GM23338 (cell line): ENCODE results near the gene NEK10.

Experiments used
- CREB1 ChIP-seq: fragments of 250-450 bp; sonication (Bioruptor Pico); IDR thresholded peaks from 2 replicates; pipeline ENCODE4 v1.5.0; 2020; ENCODE audit warnings: low read depth, mild to moderate bottlenecking, moderate library complexity
- CTCF ChIP-seq, 2 experiments: fragments of 200-600 bp in 1 of 2; sonication (generic) in 1 of 2; conservative IDR thresholded peaks; 2 replicates each; pipeline versions ENCODE4 v1.5.1 to v1.6.1; 2016 to 2017; ENCODE audit warnings: antibody characterized with exemption in 2 of 2, low read depth in 2 of 2, mild to moderate bottlenecking in 2 of 2, moderate library complexity in 1 of 2
- ETS1 ChIP-seq: IDR thresholded peaks from 2 replicates; pipeline ENCODE4 v1.6.1; 2016; ENCODE audit warnings: antibody characterized with exemption
- EZH2 ChIP-seq: fragments of 200-600 bp; sonication (generic); IDR thresholded peaks from one replicate; pipeline ENCODE4 v1.8.0; 2017; ENCODE audit warnings: antibody characterized with exemption, mild to moderate bottlenecking, low read depth; ENCODE audit not compliant: unreplicated experiment
- EZH2phosphoT487 ChIP-seq: fragments of 200-600 bp; sonication (generic); IDR thresholded peaks from one replicate; pipeline ENCODE4 v1.8.1; 2018; ENCODE audit warnings: antibody characterized with exemption; ENCODE audit not compliant: unreplicated experiment
- JUNB ChIP-seq: IDR thresholded peaks from one replicate; pipeline ENCODE4 v1.6.1; 2016; ENCODE audit warnings: antibody characterized with exemption; ENCODE audit not compliant: unreplicated experiment
- NANOG ChIP-seq: IDR thresholded peaks from 2 replicates; pipeline ENCODE4 v1.6.1; 2016; ENCODE audit warnings: antibody characterized with exemption, borderline replicate concordance
- POLR2AphosphoS5 ChIP-seq: IDR thresholded peaks from 2 replicates; pipeline ENCODE4 v1.6.1; 2016; ENCODE audit warnings: antibody characterized with exemption, low read depth
- REST ChIP-seq: IDR thresholded peaks from one replicate; pipeline ENCODE4 v1.6.1; 2018; ENCODE audit warnings: antibody characterized with exemption; ENCODE audit not compliant: unreplicated experiment
- STAT1 ChIP-seq: IDR thresholded peaks from one replicate; pipeline ENCODE4 v1.6.1; 2016; ENCODE audit warnings: antibody characterized with exemption; ENCODE audit not compliant: unreplicated experiment
- ZNF114 ChIP-seq: fragments of 250-450 bp; sonication (Bioruptor Pico); IDR thresholded peaks from 2 replicates; pipeline ENCODE4 v1.5.0; 2020; ENCODE audit warnings: mild to moderate bottlenecking, moderate library complexity
- ZNF331 ChIP-seq: fragments of 250-450 bp; sonication (Bioruptor Pico); IDR thresholded peaks from 2 replicates; pipeline ENCODE4 v1.5.0; 2020; ENCODE audit warnings: low read depth, mild to moderate bottlenecking, moderate library complexity
- ZNF462 ChIP-seq: fragments of 250-450 bp; sonication (Bioruptor Pico); IDR thresholded peaks from 2 replicates; pipeline ENCODE4 v1.5.0; 2020; ENCODE audit warnings: mild to moderate bottlenecking, moderate library complexity

GRCh38 chr3:27319847-27320526 is 49.2 kb downstream of the NEK10 start:
- TF ChIP-seq POLR2AphosphoS5 (no peak), CTCF (conservative IDR thresholded peaks at IDR 0.05; ENCODE audit: low read depth in 2 of 2) (no peak), REST (no peak), EZH2phosphoT487 (no peak), CREB1 (CRISPR knock-in tag) (no peak), EZH2 (no peak), ZNF331 (no peak), JUNB (no peak), STAT1 (no peak), ZNF114 (CRISPR knock-in tag) (no peak), NANOG (no peak), ETS1 (no peak), ZNF462 (no peak)
